Measurements from ENCODE around the gene SPATS1.
"Not testable (repeated sequence)": the region's sequence is repeated elsewhere in the genome, so short reads cannot be mapped to it uniquely, and the experiment has no call there.

Gene SPATS1

GRCh38 chr6:44341095-44341890 lies 1.2 kb upstream of the SPATS1 start:
- Histone ChIP-seq H4K91ac (ENCODE audit: low read depth, low read length, poor library complexity) (no peak overlapping the region), H3K18ac (ENCODE audit: low read length) (no peak overlapping the region), H3K27me3 (ENCODE audit: control insufficient read depth in 3 of 3, insufficient read depth in 3 of 3, low read depth in 1 of 3, low read length in 3 of 3) (peaks cover 0 to 50% (median 8%) of the 10 kb centered on the region in 3 experiments), H3K4me2 (ENCODE audit: insufficient read depth, low read length, poor library complexity, severe bottlenecking) (no peak overlapping the region), H3K4me1 (ENCODE audit: control insufficient read depth in 2 of 2, insufficient read depth in 1 of 2, low read depth in 1 of 2, low read length in 2 of 2) (peaks cover 0 to 25% of the 10 kb centered on the region in 2 donors), H2BK120ac (ENCODE audit: low read depth, low read length) (no peak overlapping the region), H3K9ac (ENCODE audit: low read depth, low read length, poor library complexity) (no peak overlapping the region), H4K8ac (ENCODE audit: low read depth, low read length) (no peak overlapping the region), H2BK5ac (ENCODE audit: low read length) (no peak overlapping the region), H3K14ac (ENCODE audit: low read length) (peak overlapping the region; percentile 42), H3K79me1 (ENCODE audit: low read depth, low read length) (no peaks in the 10 kb centered on the region), H2BK15ac (ENCODE audit: low read length) (no peak overlapping the region), H3K4ac (ENCODE audit: low read length) (no peak overlapping the region), H3K4me3 (ENCODE audit: low read length in 2 of 2) (no peak overlapping the region), H3K36me3 (replicated peaks in 1 of 2; ENCODE audit: control insufficient read depth in 2 of 2, insufficient read depth in 2 of 2, low read length in 2 of 2) (no peaks in the 10 kb centered on the region), H2AFZ (ENCODE audit: low read length) (no peak overlapping the region), H3K23ac (ENCODE audit: low read depth, low read length, poor library complexity) (no peak overlapping the region), H3K9me3 (replicated peaks in 1 of 2; ENCODE audit: control insufficient read depth in 2 of 2, insufficient read depth in 1 of 2, low read depth in 1 of 2, low read length in 2 of 2) (peaks cover 0 to 2% of the 10 kb centered on the region in 2 donors), H2BK12ac (ENCODE audit: low read length) (no peak overlapping the region), H2AK5ac (ENCODE audit: low read depth, low read length) (no peak overlapping the region), H3K27ac (replicated peaks; ENCODE audit: low read length) (no peak overlapping the region)
- no peak for DNase-seq (ENCODE audit: low spot score)
- WGBS, 2 donors (ENCODE audit: extremely low coverage in 2 of 2, insufficient read length in 2 of 2, insufficient replicate concordance in 1 of 2) = no CpG with 5 or more reads among the region's 8 CpGs

GRCh38 chr6:44342052-44342451 lies 398 bp upstream of the SPATS1 start:
- H3K4me2 ChIP-seq (ENCODE audit: insufficient read depth, low read length, poor library complexity, severe bottlenecking) = no peak overlapping the region
- H3K4me3 ChIP-seq (ENCODE audit: low read length in 2 of 2) = peak overlapping the region in 1 of 2 donors; percentile 24
- H2AK5ac ChIP-seq (ENCODE audit: low read depth, low read length) = no peak overlapping the region
- no peak overlapping the region for H4K91ac ChIP-seq (ENCODE audit: low read depth, low read length, poor library complexity)
- H3K4me1 ChIP-seq (ENCODE audit: control insufficient read depth in 2 of 2, insufficient read depth in 1 of 2, low read depth in 1 of 2, low read length in 2 of 2) = peaks cover 0 to 25% of the 10 kb centered on the region in 2 donors
- H3K27ac ChIP-seq (replicated peaks; ENCODE audit: low read length) = no peak overlapping the region
- no peak overlapping the region for H3K18ac ChIP-seq (ENCODE audit: low read length)
- H3K9ac ChIP-seq (ENCODE audit: low read depth, low read length, poor library complexity) = no peak overlapping the region
- H3K36me3 ChIP-seq (replicated peaks in 1 of 2; ENCODE audit: control insufficient read depth in 2 of 2, insufficient read depth in 2 of 2, low read length in 2 of 2) = no peaks in the 10 kb centered on the region
- H3K14ac ChIP-seq (ENCODE audit: low read length) = no peak overlapping the region
- H3K23ac ChIP-seq (ENCODE audit: low read depth, low read length, poor library complexity) = no peak overlapping the region
- peaks cover 0 to 44% (median 8%) of the 10 kb centered on the region in 3 experiments for H3K27me3 ChIP-seq (ENCODE audit: control insufficient read depth in 3 of 3, insufficient read depth in 3 of 3, low read depth in 1 of 3, low read length in 3 of 3)
- no CpG with 5 or more reads among the region's 6 CpGs for WGBS, 2 donors (ENCODE audit: extremely low coverage in 2 of 2, insufficient read length in 2 of 2, insufficient replicate concordance in 1 of 2)
- no peak overlapping the region for H2BK5ac ChIP-seq (ENCODE audit: low read length)
- H2BK120ac ChIP-seq (ENCODE audit: low read depth, low read length) = peak overlapping the region; percentile 68
- peak overlapping the region; percentile 95 for H2AFZ ChIP-seq (ENCODE audit: low read length)
- H2BK15ac ChIP-seq (ENCODE audit: low read length) = no peak overlapping the region
- H3K79me1 ChIP-seq (ENCODE audit: low read depth, low read length) = no peaks in the 10 kb centered on the region
- H2BK12ac ChIP-seq (ENCODE audit: low read length) = no peak overlapping the region
- no peak overlapping the region for H3K4ac ChIP-seq (ENCODE audit: low read length)
- H3K9me3 ChIP-seq (replicated peaks in 1 of 2; ENCODE audit: control insufficient read depth in 2 of 2, insufficient read depth in 1 of 2, low read depth in 1 of 2, low read length in 2 of 2) = peaks cover 0 to 2% of the 10 kb centered on the region in 2 donors
- no peak overlapping the region for H4K8ac ChIP-seq (ENCODE audit: low read depth, low read length)
- no peak for DNase-seq (ENCODE audit: low spot score)

DNA sequence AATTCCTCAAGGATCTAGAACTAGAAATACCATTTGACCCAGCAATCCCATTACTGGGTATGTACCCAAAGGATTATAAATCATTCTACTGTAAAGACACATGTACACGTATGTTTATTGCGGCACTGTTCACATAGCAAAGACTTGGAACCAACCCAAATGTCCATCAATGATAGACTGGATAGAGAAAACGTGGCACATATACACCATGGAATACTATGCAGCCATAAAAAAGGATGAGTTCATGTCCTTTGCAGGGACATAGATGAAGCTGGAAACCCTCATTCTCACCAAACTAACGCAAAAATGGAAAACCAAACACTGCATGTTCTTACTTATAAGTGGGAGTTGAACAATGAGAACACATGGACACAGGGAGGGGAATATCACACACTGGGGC lies 4.4 kb downstream of the SPATS1 start:
- not testable (repeated sequence) for H2AFZ ChIP-seq (ENCODE audit: low read length); H3K79me1 ChIP-seq (ENCODE audit: low read depth, low read length); H3K36me3 ChIP-seq (replicated peaks in 1 of 2; ENCODE audit: control insufficient read depth in 2 of 2, insufficient read depth in 2 of 2, low read length in 2 of 2); H3K4me3 ChIP-seq (ENCODE audit: low read length in 2 of 2); DNase-seq (ENCODE audit: low spot score); H3K4me1 ChIP-seq (ENCODE audit: control insufficient read depth in 2 of 2, insufficient read depth in 1 of 2, low read depth in 1 of 2, low read length in 2 of 2); H3K4me2 ChIP-seq (ENCODE audit: insufficient read depth, low read length, poor library complexity, severe bottlenecking); H3K9me3 ChIP-seq (replicated peaks in 1 of 2; ENCODE audit: control insufficient read depth in 2 of 2, insufficient read depth in 1 of 2, low read depth in 1 of 2, low read length in 2 of 2); H3K23ac ChIP-seq (ENCODE audit: low read depth, low read length, poor library complexity); H3K27ac ChIP-seq (replicated peaks; ENCODE audit: low read length); H3K9ac ChIP-seq (ENCODE audit: low read depth, low read length, poor library complexity); H4K91ac ChIP-seq (ENCODE audit: low read depth, low read length, poor library complexity); H2AK5ac ChIP-seq (ENCODE audit: low read depth, low read length); H2BK12ac ChIP-seq (ENCODE audit: low read length); H4K8ac ChIP-seq (ENCODE audit: low read depth, low read length); H3K14ac ChIP-seq (ENCODE audit: low read length); H3K4ac ChIP-seq (ENCODE audit: low read length); H2BK5ac ChIP-seq (ENCODE audit: low read length); H3K18ac ChIP-seq (ENCODE audit: low read length); H2BK15ac ChIP-seq (ENCODE audit: low read length); H2BK120ac ChIP-seq (ENCODE audit: low read depth, low read length)
- no CpG with 5 or more reads among the region's 4 CpGs for WGBS, 2 donors (ENCODE audit: extremely low coverage in 2 of 2, insufficient read length in 2 of 2, insufficient replicate concordance in 1 of 2)
- peaks cover 0 to 34% (median 6%) of the 10 kb centered on the region in 3 experiments for H3K27me3 ChIP-seq (ENCODE audit: control insufficient read depth in 3 of 3, insufficient read depth in 3 of 3, low read depth in 1 of 3, low read length in 3 of 3)

DNA sequence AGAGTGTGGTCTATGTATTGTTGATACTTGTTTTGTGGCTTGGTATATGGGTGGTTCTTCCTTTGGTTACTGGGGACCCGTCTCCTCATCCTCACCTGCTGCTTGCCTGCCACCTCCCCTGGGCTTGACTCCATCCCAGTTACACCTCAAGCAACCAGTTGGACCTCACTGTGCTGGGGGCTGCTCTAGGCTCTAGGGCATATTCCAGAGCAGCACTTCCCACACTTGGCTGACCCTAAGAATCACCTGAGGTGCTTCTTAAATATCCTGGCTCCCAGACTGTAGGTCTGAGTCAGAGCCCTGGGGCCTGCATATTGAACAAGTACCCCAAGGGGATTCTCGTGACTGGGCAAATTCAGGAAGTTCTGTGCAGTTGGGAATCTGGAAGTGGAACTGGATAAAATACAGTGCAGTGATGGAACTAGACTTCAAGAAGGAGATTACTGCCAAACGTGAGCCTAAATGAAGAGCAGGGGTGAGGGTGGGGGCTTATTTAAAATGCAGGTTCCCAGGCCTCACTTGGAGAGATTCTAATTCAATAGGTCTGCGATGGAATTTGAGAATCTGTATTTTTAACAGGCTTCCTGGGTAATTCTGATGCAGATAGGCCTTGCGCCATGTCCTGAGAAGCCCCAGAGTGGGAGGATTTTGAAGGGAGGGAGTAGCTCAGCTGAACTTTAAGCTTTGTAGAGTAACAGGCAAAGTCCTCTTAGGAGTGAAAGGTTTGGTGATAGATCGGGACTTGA lies 7.6 kb downstream of the SPATS1 start:
- Histone ChIP-seq H3K9me3 (replicated peaks in 1 of 2; ENCODE audit: control insufficient read depth in 2 of 2, insufficient read depth in 1 of 2, low read depth in 1 of 2, low read length in 2 of 2) (no peaks in the 10 kb centered on the region), H3K27me3 (ENCODE audit: control insufficient read depth in 3 of 3, insufficient read depth in 3 of 3, low read depth in 1 of 3, low read length in 3 of 3) (peaks cover 0 to 6% (median under 1%) of the 10 kb centered on the region in 3 experiments), H3K14ac (ENCODE audit: low read length) (no peak overlapping the region), H3K4ac (ENCODE audit: low read length) (no peak overlapping the region), H3K79me1 (ENCODE audit: low read depth, low read length) (no peaks in the 10 kb centered on the region), H3K23ac (ENCODE audit: low read depth, low read length, poor library complexity) (no peak overlapping the region), H3K9ac (ENCODE audit: low read depth, low read length, poor library complexity) (no peak overlapping the region), H3K18ac (ENCODE audit: low read length) (no peak overlapping the region), H3K36me3 (replicated peaks in 1 of 2; ENCODE audit: control insufficient read depth in 2 of 2, insufficient read depth in 2 of 2, low read length in 2 of 2) (no peaks in the 10 kb centered on the region), H4K91ac (ENCODE audit: low read depth, low read length, poor library complexity) (no peak overlapping the region), H3K4me3 (ENCODE audit: low read length in 2 of 2) (peak overlapping the region in 1 of 2 donors; percentile 51), H4K8ac (ENCODE audit: low read depth, low read length) (no peak overlapping the region), H3K27ac (replicated peaks; ENCODE audit: low read length) (no peak overlapping the region), H2BK120ac (ENCODE audit: low read depth, low read length) (no peak overlapping the region), H2AFZ (ENCODE audit: low read length) (no peak overlapping the region), H2AK5ac (ENCODE audit: low read depth, low read length) (no peak overlapping the region), H2BK15ac (ENCODE audit: low read length) (no peak overlapping the region), H2BK5ac (ENCODE audit: low read length) (no peak overlapping the region), H3K4me2 (ENCODE audit: insufficient read depth, low read length, poor library complexity, severe bottlenecking) (no peak overlapping the region), H3K4me1 (ENCODE audit: control insufficient read depth in 2 of 2, insufficient read depth in 1 of 2, low read depth in 1 of 2, low read length in 2 of 2) (no peaks in the 10 kb centered on the region), H2BK12ac (ENCODE audit: low read length) (no peak overlapping the region)
- no peak for DNase-seq (ENCODE audit: low spot score)
- 100% methylated on average over 1 of the region's 6 CpGs; no CpG with 5 or more reads in 1 of the 2 donors for WGBS, 2 donors (ENCODE audit: extremely low coverage in 2 of 2, insufficient read length in 2 of 2, insufficient replicate concordance in 1 of 2)
